Stimulated activated CD4-positive, alpha-beta T cell treated with anti-CD3 and anti-CD28 coated beads, TNF-alpha, amount 100 ng/mL, for 1 hour (primary cell): Measurements from ENCODE around the gene PLXNA4.

Source experiments
- DNase-seq, 3 donors: peaks; one replicate each; pipeline ENCODE4 v3.0.0-alpha.2; 2020; ENCODE audit warnings: low read depth in 3 of 3, low spot score in 1 of 3

PLXNA4 gene

DNA sequence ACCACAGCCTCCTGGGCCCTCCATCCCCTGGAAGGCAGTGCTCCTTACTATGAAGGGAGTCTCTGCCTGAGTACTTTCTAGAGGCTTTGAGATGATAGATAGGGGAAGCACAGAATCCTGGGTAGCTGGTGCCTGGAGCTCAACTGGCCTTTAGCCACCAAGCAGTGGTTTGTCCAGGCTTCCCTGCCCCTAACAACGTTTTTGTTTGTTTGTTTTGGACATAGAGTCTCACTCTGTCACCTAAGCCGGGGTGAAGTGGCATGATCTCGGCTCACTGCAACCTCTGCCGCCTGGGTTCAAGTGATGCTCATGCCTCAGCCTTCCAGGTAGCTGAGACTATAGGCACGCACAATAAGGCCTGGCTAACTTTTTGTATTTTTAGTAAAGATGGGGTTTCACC, 289.4 kb downstream of the PLXNA4 start:
- DNase-seq, result no peak

DNA sequence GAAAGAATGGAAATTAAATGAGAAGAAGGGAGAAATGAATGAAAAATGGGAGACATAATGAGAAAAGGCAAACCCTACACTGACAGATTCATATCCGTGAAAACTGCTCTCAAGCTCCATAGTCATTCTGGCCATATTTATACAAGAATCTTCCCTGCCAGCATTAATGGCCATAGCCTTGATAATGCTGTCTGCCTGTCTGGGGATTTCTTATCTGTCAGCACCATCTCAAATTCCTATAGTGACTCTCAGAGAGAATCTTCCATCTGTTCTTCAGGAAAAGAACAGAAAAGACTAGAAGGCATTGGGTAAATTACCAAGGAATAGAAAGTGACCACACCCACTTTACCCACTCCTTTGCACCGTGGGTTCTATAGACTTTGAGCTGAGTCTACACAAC, 295.9 kb downstream of the PLXNA4 start:
- no peak for DNase-seq

DNA sequence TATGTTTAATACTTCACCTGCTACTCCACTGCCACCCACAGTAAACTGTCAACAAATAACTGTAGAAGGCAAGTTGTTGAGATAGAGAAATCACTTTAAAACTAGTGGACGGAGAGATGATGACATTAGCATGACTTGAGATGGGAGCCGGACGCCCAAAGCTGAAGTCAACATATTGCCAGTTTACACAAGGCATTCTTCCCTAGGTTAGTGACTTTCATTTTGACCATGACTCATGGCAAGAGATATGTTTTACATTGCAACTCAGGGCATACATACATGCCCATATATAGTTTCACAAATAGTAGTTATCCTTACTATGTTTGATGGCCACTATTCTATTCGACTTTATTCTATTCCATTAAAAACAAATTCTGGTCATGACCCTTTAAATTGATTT, 296.6 kb downstream of the PLXNA4 start:
- DNase-seq, result no peak

DNA sequence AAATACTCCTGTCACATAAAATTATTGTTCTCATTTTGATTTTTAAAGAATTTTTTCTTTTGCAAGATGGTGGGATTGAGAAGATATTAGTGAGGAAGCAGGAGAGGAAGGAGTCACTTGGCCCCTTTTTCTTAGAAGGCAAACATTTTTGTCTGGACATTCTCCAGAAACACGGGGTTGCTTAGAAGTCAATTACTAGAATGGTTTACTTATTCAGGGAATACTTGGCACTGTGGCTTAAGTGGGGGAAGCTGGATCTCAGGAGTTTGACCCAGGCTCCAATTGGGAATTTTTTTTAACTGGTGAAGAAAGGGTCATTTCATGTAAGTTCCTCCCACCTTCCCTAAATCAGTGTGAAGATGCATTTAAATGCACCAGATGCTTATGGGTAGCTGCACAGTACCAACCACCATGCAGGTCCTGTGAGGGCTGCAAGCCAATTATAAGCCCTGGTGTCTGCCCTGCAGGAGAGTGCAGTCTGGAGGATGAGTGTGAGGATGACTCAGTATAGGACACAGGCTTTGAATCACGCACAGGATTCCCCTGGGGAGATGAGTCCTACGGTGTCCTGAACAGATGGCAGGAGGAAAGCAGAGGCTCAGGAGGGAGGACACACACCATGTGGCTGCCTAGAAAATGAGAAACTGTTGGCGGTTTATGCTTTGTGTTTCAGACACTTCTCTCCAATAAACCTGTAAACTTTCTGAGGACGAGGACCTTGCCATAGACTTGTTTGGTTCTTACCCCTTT, 299.1 kb downstream of the PLXNA4 start:
- DNase-seq, result no peak

DNA sequence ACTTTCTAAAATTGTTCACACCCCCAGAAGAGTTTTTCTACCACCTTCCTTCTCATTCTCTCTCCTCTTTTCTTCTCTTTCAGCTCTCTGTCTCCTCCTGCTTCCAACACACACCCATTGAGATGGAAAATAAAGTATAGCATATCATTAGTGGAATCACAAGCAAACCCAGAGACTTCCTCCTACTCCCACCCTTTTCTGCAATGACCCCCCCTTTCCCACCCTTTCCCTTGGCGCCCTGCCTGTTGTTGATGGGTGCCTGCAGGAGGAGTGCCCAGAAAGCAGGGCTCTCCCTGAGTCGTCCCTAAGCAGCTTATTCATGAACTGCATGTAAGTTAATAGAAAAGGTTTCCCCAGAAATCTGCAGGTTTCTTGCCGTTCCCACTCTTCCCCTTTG, 300.0 kb downstream of the PLXNA4 start:
- DNase-seq, result no peak

DNA sequence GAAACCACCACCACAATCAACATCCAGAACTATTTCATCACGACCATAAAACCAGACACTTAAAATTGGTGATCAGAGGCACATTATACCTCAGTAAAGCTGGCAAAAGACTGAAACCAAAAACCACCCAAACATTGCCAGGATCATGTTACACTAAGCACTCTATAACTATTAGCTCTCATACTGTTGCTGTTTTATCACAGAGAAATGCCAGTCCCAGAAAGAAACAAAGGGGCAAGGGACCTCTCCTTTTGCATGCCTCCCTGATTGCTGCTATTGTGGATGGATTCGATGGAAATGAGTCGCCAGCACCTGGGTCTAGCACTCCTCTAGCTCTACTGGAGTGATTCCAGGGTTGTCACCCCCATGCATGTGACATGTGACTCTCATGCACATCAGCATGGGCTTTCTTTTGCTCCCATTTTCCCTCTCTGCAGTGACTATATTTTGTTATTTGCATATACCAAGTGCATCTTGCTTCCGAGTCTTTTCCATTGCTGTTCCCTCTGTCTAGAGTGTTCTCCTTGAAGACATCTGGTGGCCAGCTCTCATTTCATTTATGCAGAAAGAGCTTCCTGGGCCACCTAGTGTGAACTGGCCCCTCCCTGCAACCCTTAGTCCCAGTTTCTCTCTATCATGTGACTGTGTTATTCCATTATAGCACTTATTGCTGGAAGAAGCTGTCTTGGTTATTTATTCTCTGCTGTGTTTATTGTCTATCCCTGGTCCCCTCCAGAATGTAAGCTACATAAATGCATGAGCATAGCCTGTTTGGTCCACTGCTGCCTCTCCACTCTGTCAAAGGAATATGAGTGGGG, 300.6 kb downstream of the PLXNA4 start:
- no peak for DNase-seq

DNA sequence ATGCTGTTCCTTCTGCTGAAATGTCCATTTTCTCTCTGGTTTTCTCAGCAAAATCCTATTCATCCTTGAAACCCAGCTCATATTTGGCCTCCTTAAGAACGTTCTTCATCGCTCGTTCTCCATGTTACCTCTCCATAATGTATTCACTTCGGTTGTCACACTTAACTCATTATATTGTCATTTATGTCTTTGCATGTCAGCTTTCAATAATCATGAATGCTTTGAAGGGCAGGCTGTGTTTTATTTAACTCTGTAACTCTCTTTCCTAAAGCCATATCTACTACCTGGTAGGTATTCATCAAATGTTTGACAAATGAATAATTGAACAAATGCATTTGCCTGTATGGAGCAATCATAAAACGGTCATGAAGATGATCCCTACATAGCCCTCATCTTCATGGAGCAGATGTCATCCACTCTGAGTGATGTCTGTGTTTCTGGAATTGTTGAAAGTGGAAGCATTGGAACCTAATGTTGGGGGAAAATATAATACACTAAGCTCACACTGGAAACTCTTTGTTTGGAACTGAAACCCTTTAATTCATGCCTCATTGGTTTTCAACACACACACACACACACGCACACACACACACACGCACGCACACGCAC, 303.4 kb downstream of the PLXNA4 start:
- DNase-seq, result no peak

DNA sequence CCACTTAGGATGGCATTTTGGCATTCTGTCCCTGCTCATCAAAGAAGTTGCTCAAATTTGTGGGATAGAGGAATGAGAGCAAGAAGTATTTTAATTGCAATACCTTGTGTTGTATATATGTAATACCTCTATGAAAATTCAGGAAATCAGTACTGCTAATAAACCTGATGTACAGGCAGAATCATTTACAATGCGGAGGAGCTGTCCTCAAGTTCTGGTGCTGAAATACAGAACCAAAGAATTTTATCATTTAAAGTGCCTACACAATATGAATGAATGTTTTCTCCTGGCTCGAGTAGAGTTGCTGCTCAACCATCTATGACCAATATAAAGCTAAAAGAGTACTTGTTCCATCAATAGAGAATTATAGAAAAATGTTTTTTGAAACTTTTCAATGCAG, 305.8 kb downstream of the PLXNA4 start:
- no peak for DNase-seq

DNA sequence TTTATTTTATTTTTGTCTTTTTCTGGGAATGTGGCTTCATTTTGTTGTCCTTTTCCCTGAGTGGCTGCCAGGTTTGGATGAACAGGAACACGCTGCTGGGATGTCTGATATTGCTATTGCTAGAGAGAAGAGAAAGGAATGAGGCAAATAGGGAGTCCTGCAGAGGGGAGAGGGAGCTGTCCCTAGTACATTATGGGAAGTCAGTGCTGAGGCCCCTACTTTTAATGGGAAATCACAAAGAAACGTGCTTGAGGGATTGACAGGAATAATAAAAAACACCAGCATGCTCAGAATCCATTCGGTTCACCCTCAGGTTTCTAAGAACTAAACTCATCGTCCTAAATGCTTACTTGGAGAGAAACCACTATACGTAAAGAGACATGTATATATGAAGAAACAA, 306.6 kb downstream of the PLXNA4 start:
- DNase-seq, result no peak

DNA sequence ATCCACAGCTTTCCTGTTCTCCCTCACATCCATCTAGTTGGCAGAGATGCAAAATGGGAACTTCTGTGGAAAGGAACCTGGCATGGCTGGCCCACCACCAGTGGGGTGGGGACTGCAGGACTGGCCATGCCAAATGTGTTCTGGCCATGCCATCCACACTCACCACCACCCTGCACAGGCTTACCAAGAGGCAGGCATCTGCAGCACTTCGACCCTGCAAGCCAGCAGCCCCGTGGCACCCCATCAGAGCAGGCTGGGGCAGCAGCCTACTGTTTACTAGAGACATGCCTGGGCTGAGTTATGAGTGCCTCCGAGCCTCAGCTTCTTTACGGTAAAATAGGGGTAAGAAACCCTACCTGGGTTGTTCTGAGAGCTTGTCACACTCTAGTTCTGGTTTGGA, 313.1 kb downstream of the PLXNA4 start:
- no peak for DNase-seq

DNA sequence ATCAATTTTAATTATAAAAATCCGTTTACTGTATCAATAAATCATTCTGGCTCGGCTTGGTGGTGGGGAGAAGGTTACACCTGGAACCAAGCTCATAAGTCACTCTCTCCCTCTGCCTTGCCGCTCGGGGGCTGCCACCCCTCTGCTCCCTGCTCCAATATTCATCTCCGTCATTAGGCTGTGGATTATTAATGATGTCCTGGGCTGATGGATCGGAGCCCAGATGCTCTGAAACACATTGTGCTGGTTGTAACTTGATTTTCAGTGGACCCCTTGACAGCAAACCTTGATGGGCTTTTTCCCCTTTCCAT, 314.2 kb downstream of the PLXNA4 start:
- no peak for DNase-seq

DNA sequence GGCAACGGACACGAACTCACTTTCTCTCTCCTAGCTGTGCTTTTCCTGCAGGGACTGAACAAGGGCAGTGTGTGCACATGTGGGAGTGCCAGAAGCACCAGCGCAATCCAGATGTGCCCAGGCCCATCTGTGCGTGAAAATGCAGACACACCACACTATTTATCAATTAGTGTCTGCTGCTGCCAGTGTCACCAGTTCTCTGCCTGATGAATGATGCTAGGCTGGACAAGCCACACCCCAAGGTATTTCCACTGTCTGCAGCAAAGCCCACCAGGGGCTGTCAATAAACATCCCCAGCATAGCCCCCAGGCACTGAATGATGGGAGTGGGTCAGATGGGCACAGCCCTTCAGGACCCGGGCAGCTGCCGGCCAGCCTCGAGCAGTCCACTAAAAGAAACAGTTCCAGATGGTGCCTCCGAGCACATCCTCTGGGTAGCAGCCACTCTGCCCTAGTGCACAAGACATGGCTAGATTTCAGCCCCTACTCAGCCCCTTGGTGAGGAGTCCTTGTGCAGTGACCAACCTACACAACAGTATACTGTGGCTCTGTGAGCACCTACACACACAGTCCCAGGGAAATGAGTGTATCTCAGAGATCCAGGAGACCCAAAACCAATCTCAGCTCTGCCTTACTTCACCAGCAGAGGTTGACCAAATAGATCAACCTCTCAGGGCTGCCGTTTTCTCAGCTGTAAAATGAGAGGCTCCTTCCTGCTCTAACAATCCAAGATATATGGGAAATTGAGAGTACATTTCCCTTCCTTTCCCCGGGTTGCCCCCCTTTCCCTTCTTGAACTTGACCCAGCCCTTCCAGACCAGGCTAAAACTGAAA, 314.7 kb downstream of the PLXNA4 start:
- no peak for DNase-seq

DNA sequence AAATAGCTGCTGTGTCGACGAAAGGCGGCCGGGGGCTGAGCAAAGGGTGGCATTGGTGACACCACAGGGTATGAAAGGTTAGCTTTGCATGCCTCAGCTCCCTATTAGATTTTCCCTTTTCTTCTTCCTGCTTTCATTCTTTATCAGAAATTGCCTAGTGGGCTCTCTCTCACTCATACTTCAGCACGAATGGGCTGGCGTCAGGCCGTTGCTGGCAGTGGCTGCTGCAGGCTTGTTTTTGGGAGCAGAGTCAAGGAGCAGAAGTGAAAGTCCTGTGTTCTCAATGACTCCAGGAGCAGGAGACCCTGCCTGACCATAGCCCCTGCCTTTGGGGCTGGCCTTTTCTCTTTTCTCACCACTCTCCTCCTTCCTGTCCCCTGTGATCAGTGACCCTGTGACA, 318.0 kb downstream of the PLXNA4 start:
- DNase-seq, result no peak

DNA sequence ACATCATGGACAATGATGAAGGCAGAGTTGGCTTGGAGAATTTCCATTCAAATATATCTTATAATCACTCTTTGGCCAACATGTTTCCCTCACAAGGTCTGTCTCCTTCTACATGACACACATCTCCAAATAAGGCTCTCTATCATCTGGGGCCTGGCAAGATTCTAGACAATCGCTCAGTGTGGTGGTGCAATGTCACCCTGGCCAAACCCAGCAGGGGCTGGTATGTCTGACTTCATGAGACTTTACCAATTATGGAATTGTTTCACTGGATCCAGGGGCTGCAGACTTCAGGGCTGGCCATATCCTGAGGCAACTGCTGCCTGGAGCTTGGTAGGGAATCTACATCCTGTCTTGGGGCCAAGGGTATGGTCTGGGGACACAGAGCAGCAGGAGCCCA, 319.0 kb downstream of the PLXNA4 start:
- no peak for DNase-seq

DNA sequence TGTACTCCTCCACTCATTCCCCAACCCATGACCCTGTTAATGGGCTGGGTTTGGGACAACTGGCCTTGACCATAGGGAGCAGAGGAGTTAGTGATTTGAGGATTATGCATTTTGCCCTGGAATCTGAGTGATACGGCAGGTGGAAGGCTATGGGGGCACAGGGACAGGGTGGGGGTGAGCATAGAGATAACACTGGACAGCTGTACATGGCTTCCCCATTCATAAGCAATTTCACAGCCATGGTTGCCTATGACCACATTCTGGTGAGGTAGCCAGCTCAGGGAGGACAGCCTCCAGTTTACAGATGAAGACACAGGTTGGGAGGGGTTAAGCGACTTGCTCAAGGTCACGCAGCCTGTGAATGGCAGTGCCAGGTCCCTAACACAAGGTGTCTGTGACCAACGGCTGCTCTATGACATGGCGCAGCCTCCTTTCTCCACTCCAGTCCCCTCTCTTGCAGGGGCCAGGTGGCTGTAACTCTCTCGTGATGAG, 319.5 kb downstream of the PLXNA4 start:
- DNase-seq, result no peak

DNA sequence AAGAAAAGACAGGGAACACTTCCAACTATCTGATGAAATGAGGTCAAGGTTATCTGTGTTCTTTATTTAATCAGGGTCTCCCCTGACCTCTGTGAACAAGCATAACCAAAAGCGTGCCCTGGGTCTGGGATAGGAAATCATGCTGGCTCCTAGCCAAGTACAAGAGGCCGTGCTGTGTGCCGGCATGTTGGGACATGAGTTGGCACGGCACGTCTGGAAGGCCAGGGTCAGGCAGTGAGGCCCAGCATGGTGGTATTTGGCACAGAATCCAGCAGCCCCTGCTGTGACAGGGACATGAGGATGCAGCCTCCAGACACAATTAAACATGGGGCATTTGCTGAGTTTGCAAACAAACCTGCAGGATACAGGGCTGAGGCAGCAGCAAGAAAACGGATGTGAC, 320.4 kb downstream of the PLXNA4 start:
- no peak for DNase-seq

DNA sequence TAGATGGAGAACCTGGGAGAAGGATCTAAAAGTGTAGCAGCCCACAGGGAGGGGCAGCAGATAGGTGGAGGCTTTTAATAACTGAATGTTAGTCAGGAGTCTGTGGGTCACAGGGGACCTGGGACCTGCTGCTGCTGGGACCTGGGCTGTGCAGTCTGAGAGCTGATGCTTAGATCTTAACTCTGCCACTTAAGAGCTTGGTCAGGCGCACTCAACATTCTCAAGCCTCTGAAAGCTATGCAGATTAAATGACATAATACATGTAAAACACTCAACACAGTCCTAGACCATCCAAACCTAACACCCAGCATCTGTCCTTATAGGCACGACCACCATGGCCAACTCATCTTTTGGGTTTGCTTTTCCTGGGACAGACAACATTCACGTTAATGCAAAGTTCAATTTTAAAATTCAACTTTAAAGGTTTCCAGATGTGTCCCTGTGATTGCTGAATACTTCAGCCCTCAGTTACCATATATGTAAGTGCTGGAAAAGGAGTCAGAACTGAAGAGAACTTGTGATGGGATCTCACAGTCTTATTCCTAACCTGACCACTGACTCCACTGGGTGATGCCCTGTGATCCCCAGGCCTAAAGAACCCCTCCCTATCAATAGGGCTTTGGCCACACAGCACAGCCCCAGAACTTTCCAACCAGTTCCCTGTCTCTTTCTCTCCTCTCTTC, 321.0 kb downstream of the PLXNA4 start:
- DNase-seq, result no peak

DNA sequence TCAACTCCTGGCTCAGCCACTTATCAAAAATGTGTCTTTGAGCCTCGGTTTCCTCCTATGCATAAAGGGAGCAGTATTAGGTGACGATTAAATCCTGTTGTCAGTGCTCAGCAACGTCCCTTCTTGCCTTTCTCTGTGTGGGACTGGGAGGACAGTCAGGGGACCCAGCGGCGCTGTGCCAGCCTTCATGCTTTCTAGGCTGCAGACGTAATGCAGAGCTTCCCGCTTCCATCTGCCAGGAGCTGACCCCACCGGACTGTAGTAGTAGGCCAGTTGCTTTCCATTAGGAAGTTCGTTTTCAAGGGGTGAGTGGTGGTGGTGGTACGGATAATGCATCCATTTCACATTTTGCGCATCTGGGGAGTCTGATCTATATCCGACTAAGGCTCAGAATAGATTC, 321.8 kb downstream of the PLXNA4 start:
- no peak for DNase-seq

DNA sequence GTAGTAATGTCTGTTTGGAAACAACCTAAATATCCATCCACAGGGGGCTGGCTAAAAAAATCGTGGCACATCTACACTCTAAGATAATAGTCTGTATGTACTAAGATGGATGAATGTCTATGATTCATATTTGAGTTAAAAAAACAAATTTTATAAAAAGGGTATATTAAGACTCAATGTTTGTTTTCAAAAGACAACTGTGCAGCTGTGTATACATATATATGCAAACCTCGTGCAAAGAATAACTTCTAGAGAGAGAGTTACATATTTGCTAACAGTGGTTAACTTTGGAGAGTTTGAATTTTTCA, 323.5 kb downstream of the PLXNA4 start:
- no peak for DNase-seq

DNA sequence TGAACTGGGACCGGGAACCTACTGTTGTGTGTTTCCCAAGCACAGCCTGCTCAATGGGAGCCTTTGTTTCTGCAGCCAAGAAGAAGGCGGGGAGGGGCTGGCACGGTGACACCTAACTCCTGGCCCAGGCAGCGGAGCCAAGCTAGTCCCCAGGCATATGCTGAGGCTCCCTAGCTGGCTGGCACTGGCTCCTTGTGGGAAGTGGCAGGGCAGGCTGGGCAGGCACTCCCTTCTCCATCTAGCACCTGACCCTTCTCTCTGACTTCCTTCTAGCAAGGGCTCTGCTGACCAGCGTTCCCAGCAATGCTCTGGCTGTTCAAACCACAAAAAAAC, 325.0 kb downstream of the PLXNA4 start:
- no peak for DNase-seq
